ENCODE results near the gene REEP5. TPM values are rescaled to one million over a fixed set of nuclear protein-coding genes. Genes with fewer than 3 reads are reported as not detected.

The REEP5 gene
- total and polyA plus RNA-seq, 2 of the 13 experiments (the other 11 are each of a cell fraction or from before 2014, with no cell fraction given): 49.4 to 239 TPM

- H3K4me1 ChIP-seq (ENCODE audit: insufficient read depth, low read length): peaks cover 16% of the 10 kb centered on the region
- ATAC-seq (no peak), DNase-seq (ENCODE audit: low spot score) (no peak), FAIRE-seq (no peak)
- no peaks in the 10 kb centered on the region for H3K9me3 ChIP-seq (ENCODE audit: low read length)
- H4K20me1 ChIP-seq (ENCODE audit: insufficient read depth, low read length): no peaks in the 10 kb centered on the region
- ChIA-PET CTCF (ENCODE audit: low intra/inter-chr PET ratio, low total read pairs) (no interaction called here), POLR2A (no interaction called here)
- no peak overlapping the region for H3K4me2 ChIP-seq (ENCODE audit: low read depth, low read length)
- H3K4me3 ChIP-seq (replicated peaks in 1 of 3; ENCODE audit: insufficient read depth in 1 of 3, low read depth in 2 of 3, low read length in 3 of 3): no peak overlapping the region
- no peaks in the 10 kb centered on the region for H3K27me3 ChIP-seq (ENCODE audit: control insufficient read depth in 1 of 2, insufficient read depth in 2 of 2, low read length in 2 of 2)
- 97% methylated on average over 1 of the region's 1 CpG for WGBS (ENCODE audit: low lambda C conversion rate)
- no peak overlapping the region for H3K27ac ChIP-seq (ENCODE audit: extremely low read length, insufficient read depth, low read length)
- H3K9ac ChIP-seq (ENCODE audit: insufficient read depth, low read depth, low read length): no peak overlapping the region
- intact Hi-C loops (cut with micrococcal nuclease; ENCODE audit: unreplicated experiment) (no loop called here), in situ Hi-C loops (cut with HindIII; ENCODE audit: extremely low pct_ligation_motif_present, low pct_unique_long_range_greater_than_20kb) (no loop called here)
- no peak overlapping the region for H2AFZ ChIP-seq (ENCODE audit: low read length)
- TF ChIP-seq YEATS4 (CRISPR knock-in tag; IDR thresholded peaks at IDR 0.05; ENCODE audit: borderline replicate concordance) (no peak), TRIM24 (CRISPR knock-in tag; IDR thresholded peaks at IDR 0.05) (no peak), TEAD3 (CRISPR knock-in tag; optimal IDR thresholded peaks at IDR 0.05; ENCODE audit: borderline replicate concordance) (no peak), ZNF235 (CRISPR knock-in tag; IDR thresholded peaks at IDR 0.05; ENCODE audit: borderline replicate concordance) (no peak), IRF1 (CRISPR knock-in tag; IDR thresholded peaks at IDR 0.05; ENCODE audit: low read depth) (no peak), KDM5A (IDR thresholded peaks at IDR 0.05; ENCODE audit: borderline replicate concordance, low read length) (no peak), ZNF275 (CRISPR knock-in tag; IDR thresholded peaks at IDR 0.05; ENCODE audit: borderline replicate concordance) (no peak), HNRNPK (IDR thresholded peaks at IDR 0.05; ENCODE audit: low read depth, low read length, poor library complexity, severe bottlenecking) (no peak), NFE2 (CRISPR knock-in tag; IDR thresholded peaks at IDR 0.05) (no peak)
- TF ChIP-seq, protein P1, sequence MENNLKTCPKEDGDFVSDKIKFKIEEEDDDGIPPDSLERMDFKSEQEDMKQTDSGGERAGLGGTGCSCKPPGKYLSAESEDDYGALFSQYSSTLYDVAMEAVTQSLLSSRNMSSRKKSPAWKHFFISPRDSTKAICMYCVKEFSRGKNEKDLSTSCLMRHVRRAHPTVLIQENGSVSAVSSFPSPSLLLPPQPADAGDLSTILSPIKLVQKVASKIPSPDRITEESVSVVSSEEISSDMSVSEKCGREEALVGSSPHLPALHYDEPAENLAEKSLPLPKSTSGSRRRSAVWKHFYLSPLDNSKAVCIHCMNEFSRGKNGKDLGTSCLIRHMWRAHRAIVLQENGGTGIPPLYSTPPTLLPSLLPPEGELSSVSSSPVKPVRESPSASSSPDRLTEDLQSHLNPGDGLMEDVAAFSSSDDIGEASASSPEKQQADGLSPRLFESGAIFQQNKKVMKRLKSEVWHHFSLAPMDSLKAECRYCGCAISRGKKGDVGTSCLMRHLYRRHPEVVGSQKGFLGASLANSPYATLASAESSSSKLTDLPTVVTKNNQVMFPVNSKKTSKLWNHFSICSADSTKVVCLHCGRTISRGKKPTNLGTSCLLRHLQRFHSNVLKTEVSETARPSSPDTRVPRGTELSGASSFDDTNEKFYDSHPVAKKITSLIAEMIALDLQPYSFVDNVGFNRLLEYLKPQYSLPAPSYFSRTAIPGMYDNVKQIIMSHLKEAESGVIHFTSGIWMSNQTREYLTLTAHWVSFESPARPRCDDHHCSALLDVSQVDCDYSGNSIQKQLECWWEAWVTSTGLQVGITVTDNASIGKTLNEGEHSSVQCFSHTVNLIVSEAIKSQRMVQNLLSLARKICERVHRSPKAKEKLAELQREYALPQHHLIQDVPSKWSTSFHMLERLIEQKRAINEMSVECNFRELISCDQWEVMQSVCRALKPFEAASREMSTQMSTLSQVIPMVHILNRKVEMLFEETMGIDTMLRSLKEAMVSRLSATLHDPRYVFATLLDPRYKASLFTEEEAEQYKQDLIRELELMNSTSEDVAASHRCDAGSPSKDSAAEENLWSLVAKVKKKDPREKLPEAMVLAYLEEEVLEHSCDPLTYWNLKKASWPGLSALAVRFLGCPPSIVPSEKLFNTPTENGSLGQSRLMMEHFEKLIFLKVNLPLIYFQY (CRISPR knock-in tag; IDR thresholded peaks at IDR 0.05; ENCODE audit: borderline replicate concordance): no peak
- TF ChIP-seq, protein P2, sequence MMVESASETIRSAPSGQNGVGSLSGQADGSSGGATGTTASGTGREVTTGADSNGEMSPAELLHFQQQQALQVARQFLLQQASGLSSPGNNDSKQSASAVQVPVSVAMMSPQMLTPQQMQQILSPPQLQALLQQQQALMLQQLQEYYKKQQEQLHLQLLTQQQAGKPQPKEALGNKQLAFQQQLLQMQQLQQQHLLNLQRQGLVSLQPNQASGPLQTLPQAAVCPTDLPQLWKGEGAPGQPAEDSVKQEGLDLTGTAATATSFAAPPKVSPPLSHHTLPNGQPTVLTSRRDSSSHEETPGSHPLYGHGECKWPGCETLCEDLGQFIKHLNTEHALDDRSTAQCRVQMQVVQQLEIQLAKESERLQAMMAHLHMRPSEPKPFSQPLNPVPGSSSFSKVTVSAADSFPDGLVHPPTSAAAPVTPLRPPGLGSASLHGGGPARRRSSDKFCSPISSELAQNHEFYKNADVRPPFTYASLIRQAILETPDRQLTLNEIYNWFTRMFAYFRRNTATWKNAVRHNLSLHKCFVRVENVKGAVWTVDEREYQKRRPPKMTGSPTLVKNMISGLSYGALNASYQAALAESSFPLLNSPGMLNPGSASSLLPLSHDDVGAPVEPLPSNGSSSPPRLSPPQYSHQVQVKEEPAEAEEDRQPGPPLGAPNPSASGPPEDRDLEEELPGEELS (CRISPR knock-in tag; IDR thresholded peaks at IDR 0.05): no peak
- BruUV-seq (replicated peaks): no TSS peak
- H3K36me3 ChIP-seq (replicated peaks in 1 of 2; ENCODE audit: control insufficient read depth in 1 of 2, insufficient read depth in 2 of 2, low read length in 2 of 2): peaks cover 1 to 9% of the 10 kb centered on the region in 2 experiments; a peak in 1 of 5 replicates
- H3K79me2 ChIP-seq (ENCODE audit: insufficient read depth, low read length): no peaks in the 10 kb centered on the region
Observed at GRCh38 chr5:112844489-112844888, 77.5 kb downstream of the REEP5 start.
